Measurements from ENCODE around the gene PABPN1.

The PABPN1 gene

GRCh38 chr14:23327947-23328744, 6.9 kb downstream of the PABPN1 start:
- DNase-seq, result no peak

GRCh38 chr14:23335623-23336022, 14.4 kb downstream of the PABPN1 start:
- no peak for DNase-seq

- DNase-seq, result no peak
Measured at GRCh38 chr14:23339506-23340268, 18.4 kb downstream of the PABPN1 start.

- no peak for DNase-seq
Measured at GRCh38 chr14:23344481-23344880, 23.2 kb downstream of the PABPN1 start.

GRCh38 chr14:23345987-23346692, 24.9 kb downstream of the PABPN1 start:
- DNase-seq, result no peak

GRCh38 chr14:23346693-23347405, 25.6 kb downstream of the PABPN1 start:
- DNase-seq, result no peak

- no peak for DNase-seq
Measured at GRCh38 chr14:23347406-23348296, 26.4 kb downstream of the PABPN1 start.

- no peak for DNase-seq
Measured at GRCh38 chr14:23348297-23348655, 27.0 kb downstream of the PABPN1 start.

GRCh38 chr14:23349156-23349845, 28.0 kb downstream of the PABPN1 start:
- DNase-seq, result no peak

- DNase-seq, result no peak
Measured at GRCh38 chr14:23351681-23352505, 30.6 kb downstream of the PABPN1 start.

- peak; percentile 83 for DNase-seq
Measured at GRCh38 chr14:23352506-23353432, 31.5 kb downstream of the PABPN1 start, which contains the start of gene SLC22A17. Gene SLC22A17, minus strand, starts transcription at chr14:23352887.

GRCh38 chr14:23353433-23353780, 32.1 kb downstream of the PABPN1 start:
- no peak for DNase-seq

GRCh38 chr14:23354990-23355389, 33.7 kb downstream of the PABPN1 start:
- DNase-seq, result no peak

- no peak for DNase-seq
Measured at GRCh38 chr14:23355871-23356435, 34.7 kb downstream of the PABPN1 start.

GRCh38 chr14:23356662-23357061, 35.4 kb downstream of the PABPN1 start:
- no peak for DNase-seq

GRCh38 chr14:23357261-23357660, 36.0 kb downstream of the PABPN1 start:
- DNase-seq, result no peak

GRCh38 chr14:23358042-23358441, 36.8 kb downstream of the PABPN1 start:
- no peak for DNase-seq

GRCh38 chr14:23358553-23359166, 37.4 kb downstream of the PABPN1 start:
- no peak for DNase-seq

Data from 8988T (cell line).